K562 (cell line): ENCODE data around the gene AGPAT1. TPM values are rescaled to one million over a fixed set of nuclear protein-coding genes. Genes with fewer than 3 reads are reported as not detected.

Source experiments
- BACH1 ChIP-seq: fragments of 200-800 bp; sonication (Bioruptor generic); IDR thresholded peaks from 2 replicates; pipeline ENCODE4 v1.6.1; 2016; ENCODE audit warnings: missing genetic modification characterization, missing compliant biosample characterization
- CCAR2 ChIP-seq: fragments of 200-400 bp; formaldehyde crosslinking; IDR thresholded peaks from 2 replicates; pipeline ENCODE4 v1.6.1; 2017; ENCODE audit warnings: mild to moderate bottlenecking, low read depth, low read length
- CGGBP1 ChIP-seq: fragments of 250-450 bp; sonication (Bioruptor Pico); IDR thresholded peaks from 2 replicates; pipeline ENCODE4 v1.9.0; 2021; ENCODE audit warnings: mild to moderate bottlenecking
- CTBP1 ChIP-seq: fragments of 450-650 bp; IDR thresholded peaks from 2 replicates; pipeline ENCODE4 v1.6.1; 2016; ENCODE audit warnings: borderline replicate concordance
- EGR1 ChIP-seq: fragments of 450-650 bp; conservative IDR thresholded peaks from 2 replicates; pipeline ENCODE4 v1.6.1; 2017; ENCODE audit warnings: mild to moderate bottlenecking
- GATAD2B ChIP-seq: fragments of 450-650 bp; IDR thresholded peaks from 2 replicates; pipeline ENCODE4 v1.6.1; 2017; ENCODE audit warnings: mild to moderate bottlenecking, borderline replicate concordance
- KLF16 ChIP-seq: IDR thresholded peaks from 2 replicates; pipeline ENCODE4 v1.6.1; 2016; ENCODE audit warnings: antibody characterized with exemption
- MAZ ChIP-seq, 2 experiments: fragments of 450-650 bp in 1 of 2; sonication (generic) in 1 of 2; formaldehyde crosslinking; IDR thresholded peaks in 1 of 2; conservative IDR thresholded peaks in 1 of 2; 2 replicates each; pipeline versions ENCODE4 v1.4.0 to v1.5.0; 2020; ENCODE audit warnings: mild to moderate bottlenecking in 1 of 2, missing genetic modification reagents in 1 of 2
- NFIC ChIP-seq: fragments of 450-650 bp; IDR thresholded peaks from 2 replicates; pipeline ENCODE4 v1.6.1; 2017; ENCODE audit warnings: mild to moderate bottlenecking, inconsistent platforms
- SMAD2 ChIP-seq: fragments of 150-350 bp; IDR thresholded peaks from 2 replicates; pipeline ENCODE4 v1.6.1; 2014; ENCODE audit warnings: low read depth, mild to moderate bottlenecking, low read length
- SMAD3 ChIP-seq: fragments of 450-650 bp; formaldehyde crosslinking; conservative IDR thresholded peaks from 2 replicates; pipeline ENCODE4 v1.4.0; 2020; ENCODE audit warnings: mild to moderate bottlenecking
- SMARCA4 ChIP-seq: fragments of 450-650 bp; IDR thresholded peaks from 2 replicates; pipeline ENCODE4 v1.6.1; 2016
- SMARCA5 ChIP-seq: fragments of 450-650 bp; IDR thresholded peaks from 2 replicates; pipeline ENCODE4 v1.6.1; 2016
- TEAD2 ChIP-seq: fragments of 450-650 bp; IDR thresholded peaks from 2 replicates; pipeline ENCODE4 v1.6.1; 2016; ENCODE audit warnings: missing genetic modification characterization, control low read depth, missing compliant biosample characterization
- XRCC5 ChIP-seq: fragments of 200-400 bp; formaldehyde crosslinking; IDR thresholded peaks from 2 replicates; pipeline ENCODE4 v1.6.1; 2017; ENCODE audit warnings: low read depth, mild to moderate bottlenecking, low read length
- ZNF197 ChIP-seq: fragments of 200-800 bp; sonication (Bioruptor generic); IDR thresholded peaks from 2 replicates; pipeline ENCODE4 v1.6.1; 2016; ENCODE audit warnings: low read depth, missing genetic modification characterization, missing compliant biosample characterization
- ZNF589 ChIP-seq: fragments of 200-800 bp; sonication (Bioruptor generic); IDR thresholded peaks from 2 replicates; pipeline ENCODE4 v1.6.1; 2016; ENCODE audit warnings: low read depth, missing genetic modification characterization, missing compliant biosample characterization
- polyA plus RNA-seq, 8 experiments: library from polyadenylated mRNA; depleted of rRNA in 4 of 8; stranded (reverse) in 5 of 8; unstranded in 3 of 8; fragments of >200 nt; fragmentation: Nextera tagmentation in 2 of 8; fragmentation: Illumina TruSeq in 1 of 8; extraction: Ambion mirVana in 2 of 8; extraction: Trizol in 1 of 8; gene quantifications; 2 replicates each; pipeline versions ENCODE4 v1.2.1 to v1.2.3, GENCODE V29; 2011 to 2014; ENCODE audit warnings: inconsistent platforms in 1 of 8, missing spikeins in 1 of 8
- total RNA-seq, 7 experiments: library from RNA; depleted of rRNA in 6 of 7; stranded (reverse); fragments of >200 nt in 6 of 7; fragmentation: Illumina TruSeq in 2 of 7; extraction: Trizol in 2 of 7; gene quantifications; 2 replicates each; pipeline versions ENCODE4 v1.2.1 to v1.2.3, GENCODE V29; 2011 to 2021; ENCODE audit warnings: low replicate concordance in 1 of 7
- TF ChIP-seq, protein P1 (sequence below): fragments of 200-800 bp; sonication (Bioruptor generic); IDR thresholded peaks from 2 replicates; pipeline ENCODE4 v1.6.1; 2016; ENCODE audit warnings: missing genetic modification characterization, missing compliant biosample characterization
- TF ChIP-seq, protein P2 (sequence below): IDR thresholded peaks from 2 replicates; pipeline ENCODE4 v1.6.1; 2012; ENCODE audit warnings: low read depth, low read length, improper control_type of control experiment, borderline replicate concordance
- TF ChIP-seq, protein P3 (sequence below): fragments of 450-650 bp; IDR thresholded peaks from 2 replicates; pipeline ENCODE4 v1.6.1; 2016; ENCODE audit warnings: low read depth, mild to moderate bottlenecking, moderate library complexity

AGPAT1 gene
- total and polyA plus RNA-seq, 9 of the 15 experiments (the other 6 are each of a cell fraction or from before 2014, with no cell fraction given) = 37.9 to 176 (median 69.4) TPM

- no peak for TF ChIP-seq SMAD3 (CRISPR knock-in tag)
- TF ChIP-seq, protein P1, sequence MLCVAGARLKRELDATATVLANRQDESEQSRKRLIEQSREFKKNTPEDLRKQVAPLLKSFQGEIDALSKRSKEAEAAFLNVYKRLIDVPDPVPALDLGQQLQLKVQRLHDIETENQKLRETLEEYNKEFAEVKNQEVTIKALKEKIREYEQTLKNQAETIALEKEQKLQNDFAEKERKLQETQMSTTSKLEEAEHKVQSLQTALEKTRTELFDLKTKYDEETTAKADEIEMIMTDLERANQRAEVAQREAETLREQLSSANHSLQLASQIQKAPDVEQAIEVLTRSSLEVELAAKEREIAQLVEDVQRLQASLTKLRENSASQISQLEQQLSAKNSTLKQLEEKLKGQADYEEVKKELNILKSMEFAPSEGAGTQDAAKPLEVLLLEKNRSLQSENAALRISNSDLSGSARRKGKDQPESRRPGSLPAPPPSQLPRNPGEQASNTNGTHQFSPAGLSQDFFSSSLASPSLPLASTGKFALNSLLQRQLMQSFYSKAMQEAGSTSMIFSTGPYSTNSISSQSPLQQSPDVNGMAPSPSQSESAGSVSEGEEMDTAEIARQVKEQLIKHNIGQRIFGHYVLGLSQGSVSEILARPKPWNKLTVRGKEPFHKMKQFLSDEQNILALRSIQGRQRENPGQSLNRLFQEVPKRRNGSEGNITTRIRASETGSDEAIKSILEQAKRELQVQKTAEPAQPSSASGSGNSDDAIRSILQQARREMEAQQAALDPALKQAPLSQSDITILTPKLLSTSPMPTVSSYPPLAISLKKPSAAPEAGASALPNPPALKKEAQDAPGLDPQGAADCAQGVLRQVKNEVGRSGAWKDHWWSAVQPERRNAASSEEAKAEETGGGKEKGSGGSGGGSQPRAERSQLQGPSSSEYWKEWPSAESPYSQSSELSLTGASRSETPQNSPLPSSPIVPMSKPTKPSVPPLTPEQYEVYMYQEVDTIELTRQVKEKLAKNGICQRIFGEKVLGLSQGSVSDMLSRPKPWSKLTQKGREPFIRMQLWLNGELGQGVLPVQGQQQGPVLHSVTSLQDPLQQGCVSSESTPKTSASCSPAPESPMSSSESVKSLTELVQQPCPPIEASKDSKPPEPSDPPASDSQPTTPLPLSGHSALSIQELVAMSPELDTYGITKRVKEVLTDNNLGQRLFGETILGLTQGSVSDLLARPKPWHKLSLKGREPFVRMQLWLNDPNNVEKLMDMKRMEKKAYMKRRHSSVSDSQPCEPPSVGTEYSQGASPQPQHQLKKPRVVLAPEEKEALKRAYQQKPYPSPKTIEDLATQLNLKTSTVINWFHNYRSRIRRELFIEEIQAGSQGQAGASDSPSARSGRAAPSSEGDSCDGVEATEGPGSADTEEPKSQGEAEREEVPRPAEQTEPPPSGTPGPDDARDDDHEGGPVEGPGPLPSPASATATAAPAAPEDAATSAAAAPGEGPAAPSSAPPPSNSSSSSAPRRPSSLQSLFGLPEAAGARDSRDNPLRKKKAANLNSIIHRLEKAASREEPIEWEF (CRISPR knock-in tag) = no peak
- TF ChIP-seq MAZ (CRISPR knock-in tag; conservative IDR thresholded peaks at IDR 0.05 in 1 of 2, IDR thresholded peaks at IDR 0.05 in 1 of 2) = peak in 1 of 2 experiments; percentile 44; a peak in 1 of 4 replicates
- no peak for TF ChIP-seq SMARCA5
- TF ChIP-seq SMARCA4 = 0 out of 2 replicates have a peak, but pooled peaks have one; percentile 15
- no peak for TF ChIP-seq GATAD2B
- TF ChIP-seq ZNF197 (CRISPR knock-in tag) = 0 out of 2 replicates have a peak, but pooled peaks have one; percentile 37
- TF ChIP-seq, protein P2, sequence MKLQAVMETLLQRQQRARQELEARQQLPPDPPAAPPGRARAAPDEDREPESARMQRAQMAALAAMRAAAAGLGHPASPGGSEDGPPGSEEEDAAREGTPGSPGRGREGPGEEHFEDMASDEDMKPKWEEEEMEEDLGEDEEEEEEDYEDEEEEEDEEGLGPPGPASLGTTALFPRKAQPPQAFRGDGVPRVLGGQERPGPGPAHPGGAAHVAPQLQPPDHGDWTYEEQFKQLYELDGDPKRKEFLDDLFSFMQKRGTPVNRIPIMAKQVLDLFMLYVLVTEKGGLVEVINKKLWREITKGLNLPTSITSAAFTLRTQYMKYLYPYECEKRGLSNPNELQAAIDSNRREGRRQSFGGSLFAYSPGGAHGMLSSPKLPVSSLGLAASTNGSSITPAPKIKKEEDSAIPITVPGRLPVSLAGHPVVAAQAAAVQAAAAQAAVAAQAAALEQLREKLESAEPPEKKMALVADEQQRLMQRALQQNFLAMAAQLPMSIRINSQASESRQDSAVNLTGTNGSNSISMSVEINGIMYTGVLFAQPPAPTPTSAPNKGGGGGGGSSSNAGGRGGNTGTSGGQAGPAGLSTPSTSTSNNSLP = no peak
- peak; percentile 24; the same call in 1 of the 2 replicates for TF ChIP-seq ZNF589
- TF ChIP-seq, protein P3, sequence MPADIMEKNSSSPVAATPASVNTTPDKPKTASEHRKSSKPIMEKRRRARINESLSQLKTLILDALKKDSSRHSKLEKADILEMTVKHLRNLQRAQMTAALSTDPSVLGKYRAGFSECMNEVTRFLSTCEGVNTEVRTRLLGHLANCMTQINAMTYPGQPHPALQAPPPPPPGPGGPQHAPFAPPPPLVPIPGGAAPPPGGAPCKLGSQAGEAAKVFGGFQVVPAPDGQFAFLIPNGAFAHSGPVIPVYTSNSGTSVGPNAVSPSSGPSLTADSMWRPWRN = peak; percentile 26; the same call in 1 of the 2 replicates
- TF ChIP-seq CCAR2 = no peak
- no peak for TF ChIP-seq SMAD2
- no peak for TF ChIP-seq CTBP1
- TF ChIP-seq EGR1 = peak; percentile 84; the same call in 1 of the 2 replicates
- TF ChIP-seq CGGBP1 (CRISPR knock-in tag) = no peak
- 0 out of 2 replicates have a peak, but pooled peaks have one; percentile 24 for TF ChIP-seq XRCC5
- 0 out of 2 replicates have a peak, but pooled peaks have one; percentile 2 for TF ChIP-seq NFIC
- TF ChIP-seq BACH1 = no peak
- TF ChIP-seq KLF16 = 0 out of 2 replicates have a peak, but pooled peaks have one; percentile 24
- TF ChIP-seq TEAD2 (tag) = no peak
Measured at GRCh38 chr6:32178547-32179440, 2.9 kb upstream of the AGPAT1 start (continued).
